Panc1 (cell line): ENCODE results near the gene CHURC1. TPM values are rescaled to one million over a fixed set of nuclear protein-coding genes. Genes with fewer than 3 reads are reported as not detected.

Experiments
- ATAC-seq: fragments of 200-7000 bp; cut with Tn5 transposase; 2 replicates; pipeline ENCODE4 v1.9.1; 2020; ENCODE audit warnings: mild to moderate bottlenecking, moderate library complexity
- BruUV-seq: library from RNA; stranded (reverse); fragments of 400-500 nt; replicated peaks from 2 replicates; lab custom pipeline; 2021; lab: Mats Ljungman, UMichigan
- CTCF ChIA-PET: fragments of 300-600 bp; sonication (Branson Sonifier 250); formaldehyde crosslinking; loops from one replicate; lab custom pipeline; 2022; ENCODE audit warnings: antibody characterized with exemption; lab: Charles Lee
- POLR2A ChIA-PET: fragments of 300-600 bp; sonication (Branson Sonifier 250); formaldehyde crosslinking; loops from one replicate; lab custom pipeline; 2022; ENCODE audit warnings: antibody characterized with exemption; lab: Charles Lee
- DNase-seq: peaks from one replicate; pipeline ENCODE4 v3.0.0-alpha.2; 2010; ENCODE audit warnings: low read depth, low spot score
- H3K27ac ChIP-seq: 2 replicates; pipeline ENCODE4 v1.5.1; 2011; ENCODE audit warnings: mild to moderate bottlenecking, low read length, inconsistent platforms
- H3K27me3 ChIP-seq: fragments of 200-500 bp; sonication (Bioruptor generic); 2 replicates; pipeline ENCODE4 v1.6.0; 2014; ENCODE audit warnings: low read length, inconsistent platforms; ENCODE audit not compliant: control insufficient read depth, insufficient read depth
- H3K36me3 ChIP-seq: fragments of 200-500 bp; sonication (Bioruptor generic); 2 replicates; pipeline ENCODE4 v1.5.1; 2014; ENCODE audit warnings: inconsistent platforms, mild to moderate bottlenecking, low read length, moderate library complexity; ENCODE audit not compliant: control insufficient read depth, insufficient read depth
- H3K4me1 ChIP-seq: 2 replicates; pipeline ENCODE4 v1.5.1; 2011; ENCODE audit warnings: inconsistent platforms, mild to moderate bottlenecking, low read length, moderate library complexity; ENCODE audit not compliant: control insufficient read depth, insufficient read depth
- H3K4me3 ChIP-seq, 2 experiments: 2 replicates each; pipeline ENCODE4 v1.5.1; 2011 to 2012; ENCODE audit warnings: low read depth in 2 of 2, low read length in 2 of 2, mild to moderate bottlenecking in 2 of 2, inconsistent platforms in 1 of 2, moderate library complexity in 1 of 2
- H3K9me3 ChIP-seq: fragments of 200-500 bp; sonication (Bioruptor generic); 2 replicates; pipeline ENCODE4 v1.5.1; 2014; ENCODE audit warnings: low read depth, mild to moderate bottlenecking, inconsistent platforms, low read length, moderate library complexity; ENCODE audit not compliant: control insufficient read depth, insufficient read depth
- POLR2AphosphoS5 ChIP-seq: IDR thresholded peaks from 2 replicates; pipeline ENCODE4 v1.6.1; 2012; ENCODE audit warnings: mild to moderate bottlenecking, low read depth, low read length, moderate library complexity
- SIN3A ChIP-seq: IDR thresholded peaks from 2 replicates; pipeline ENCODE4 v1.6.1; 2012; ENCODE audit warnings: low read depth, mild to moderate bottlenecking, low read length, moderate library complexity, borderline replicate concordance; ENCODE audit not compliant: insufficient read depth
- TCF7L2 ChIP-seq: IDR thresholded peaks from 2 replicates; pipeline ENCODE4 v1.6.1; 2011; ENCODE audit warnings: mild to moderate bottlenecking, low read depth, low read length, inconsistent platforms
- in situ Hi-C: cut with HindIII; loops from 2 replicates; pipeline ENCODE4 v1.10.0; 2016; ENCODE audit warnings: low sequenced_read_pairs, low pct_unique_long_range_greater_than_20kb
- intact Hi-C: fragments of 100-400 bp; cut with micrococcal nuclease; formaldehyde crosslinking; loops from one replicate; pipeline ENCODE4 v1.10.0; 2022; ENCODE audit not compliant: unreplicated experiment
- total RNA-seq: library from RNA; stranded (reverse); gene quantifications from one replicate; pipeline ENCODE4 v1.2.1, GENCODE V29; 2021; ENCODE audit not compliant: unreplicated experiment
- TF ChIP-seq, protein P1 (sequence below): fragments of 450-650 bp; IDR thresholded peaks from 2 replicates; pipeline ENCODE4 v1.5.1; 2017; ENCODE audit warnings: mild to moderate bottlenecking
- TF ChIP-seq, protein P2 (sequence below), 2 experiments: IDR thresholded peaks; 2 replicates each; pipeline ENCODE4 v1.6.1; 2011 to 2012; ENCODE audit warnings: low read depth in 2 of 2, control low read depth in 1 of 2, low read length in 1 of 2, mild to moderate bottlenecking in 1 of 2, moderate library complexity in 1 of 2; ENCODE audit not compliant: insufficient read depth in 1 of 2

The CHURC1 gene
- total RNA-seq, 1 experiment from 2014 or later, result 55.6 TPM

DNA sequence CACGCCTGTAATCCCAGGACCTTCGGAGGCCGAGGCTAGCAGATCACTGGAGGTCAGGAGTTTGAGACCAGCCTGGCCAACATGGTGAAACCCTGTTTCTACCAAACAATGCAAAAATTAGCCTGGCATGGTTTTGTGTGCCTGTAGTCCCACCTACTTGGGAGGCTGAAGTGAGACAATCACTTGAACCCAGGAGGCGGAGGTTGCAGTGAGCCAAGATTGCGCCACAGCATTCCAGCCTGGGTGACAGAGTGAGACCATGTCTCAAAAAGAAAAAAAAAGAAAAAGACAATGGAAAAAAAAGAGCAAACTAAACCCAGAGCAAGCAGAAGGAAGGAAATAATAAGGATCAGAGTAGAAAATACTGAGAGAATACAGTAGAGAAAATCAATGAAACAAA lies 5.4 kb downstream of the CHURC1 start:
- ATAC-seq (no peak), DNase-seq (no peak)
- TF ChIP-seq, protein P1, sequence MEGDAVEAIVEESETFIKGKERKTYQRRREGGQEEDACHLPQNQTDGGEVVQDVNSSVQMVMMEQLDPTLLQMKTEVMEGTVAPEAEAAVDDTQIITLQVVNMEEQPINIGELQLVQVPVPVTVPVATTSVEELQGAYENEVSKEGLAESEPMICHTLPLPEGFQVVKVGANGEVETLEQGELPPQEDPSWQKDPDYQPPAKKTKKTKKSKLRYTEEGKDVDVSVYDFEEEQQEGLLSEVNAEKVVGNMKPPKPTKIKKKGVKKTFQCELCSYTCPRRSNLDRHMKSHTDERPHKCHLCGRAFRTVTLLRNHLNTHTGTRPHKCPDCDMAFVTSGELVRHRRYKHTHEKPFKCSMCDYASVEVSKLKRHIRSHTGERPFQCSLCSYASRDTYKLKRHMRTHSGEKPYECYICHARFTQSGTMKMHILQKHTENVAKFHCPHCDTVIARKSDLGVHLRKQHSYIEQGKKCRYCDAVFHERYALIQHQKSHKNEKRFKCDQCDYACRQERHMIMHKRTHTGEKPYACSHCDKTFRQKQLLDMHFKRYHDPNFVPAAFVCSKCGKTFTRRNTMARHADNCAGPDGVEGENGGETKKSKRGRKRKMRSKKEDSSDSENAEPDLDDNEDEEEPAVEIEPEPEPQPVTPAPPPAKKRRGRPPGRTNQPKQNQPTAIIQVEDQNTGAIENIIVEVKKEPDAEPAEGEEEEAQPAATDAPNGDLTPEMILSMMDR, result no peak
- TF ChIP-seq TCF7L2 (no peak), SIN3A (no peak), POLR2AphosphoS5 (no peak)
- TF ChIP-seq, protein P2, sequence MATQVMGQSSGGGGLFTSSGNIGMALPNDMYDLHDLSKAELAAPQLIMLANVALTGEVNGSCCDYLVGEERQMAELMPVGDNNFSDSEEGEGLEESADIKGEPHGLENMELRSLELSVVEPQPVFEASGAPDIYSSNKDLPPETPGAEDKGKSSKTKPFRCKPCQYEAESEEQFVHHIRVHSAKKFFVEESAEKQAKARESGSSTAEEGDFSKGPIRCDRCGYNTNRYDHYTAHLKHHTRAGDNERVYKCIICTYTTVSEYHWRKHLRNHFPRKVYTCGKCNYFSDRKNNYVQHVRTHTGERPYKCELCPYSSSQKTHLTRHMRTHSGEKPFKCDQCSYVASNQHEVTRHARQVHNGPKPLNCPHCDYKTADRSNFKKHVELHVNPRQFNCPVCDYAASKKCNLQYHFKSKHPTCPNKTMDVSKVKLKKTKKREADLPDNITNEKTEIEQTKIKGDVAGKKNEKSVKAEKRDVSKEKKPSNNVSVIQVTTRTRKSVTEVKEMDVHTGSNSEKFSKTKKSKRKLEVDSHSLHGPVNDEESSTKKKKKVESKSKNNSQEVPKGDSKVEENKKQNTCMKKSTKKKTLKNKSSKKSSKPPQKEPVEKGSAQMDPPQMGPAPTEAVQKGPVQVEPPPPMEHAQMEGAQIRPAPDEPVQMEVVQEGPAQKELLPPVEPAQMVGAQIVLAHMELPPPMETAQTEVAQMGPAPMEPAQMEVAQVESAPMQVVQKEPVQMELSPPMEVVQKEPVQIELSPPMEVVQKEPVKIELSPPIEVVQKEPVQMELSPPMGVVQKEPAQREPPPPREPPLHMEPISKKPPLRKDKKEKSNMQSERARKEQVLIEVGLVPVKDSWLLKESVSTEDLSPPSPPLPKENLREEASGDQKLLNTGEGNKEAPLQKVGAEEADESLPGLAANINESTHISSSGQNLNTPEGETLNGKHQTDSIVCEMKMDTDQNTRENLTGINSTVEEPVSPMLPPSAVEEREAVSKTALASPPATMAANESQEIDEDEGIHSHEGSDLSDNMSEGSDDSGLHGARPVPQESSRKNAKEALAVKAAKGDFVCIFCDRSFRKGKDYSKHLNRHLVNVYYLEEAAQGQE (IDR thresholded peaks at IDR 0.05; ENCODE audit: insufficient read depth in 1 of 2, low read depth in 2 of 2, low read length in 1 of 2), result no peak
- intact Hi-C loops (no loop called here), in situ Hi-C loops (no loop called here)
- BruUV-seq, result no TSS peak
- CTCF ChIA-PET, result no interaction called here
- POLR2A ChIA-PET, result interaction anchor here (0.7 kb wide), 1 partner anchor 56 kb away, joined by 3 read pairs; no protein-coding TSS in a partner anchor
- H3K4me3 ChIP-seq, result no peak overlapping the region
- H3K36me3 ChIP-seq, result peaks cover 12% of the 10 kb centered on the region
- H3K27ac ChIP-seq, result no peak overlapping the region
- H3K4me1 ChIP-seq, result peaks cover 5% of the 10 kb centered on the region; the same call in 1 of the 2 replicates
- H3K27me3 ChIP-seq, result no peaks in the 10 kb centered on the region
- no peaks in the 10 kb centered on the region for H3K9me3 ChIP-seq

- CTCF ChIA-PET, result no interaction called here
- ATAC-seq (no peak), DNase-seq (no peak)
- TF ChIP-seq, protein P2 (IDR thresholded peaks at IDR 0.05; ENCODE audit: insufficient read depth in 1 of 2, low read depth in 2 of 2, low read length in 1 of 2), result no peak
- TF ChIP-seq TCF7L2 (no peak), POLR2AphosphoS5 (no peak), SIN3A (no peak)
- TF ChIP-seq, protein P1, result no peak
- no TSS peak for BruUV-seq
- H3K27me3 ChIP-seq, result no peaks in the 10 kb centered on the region
- in situ Hi-C loops, result no loop called here
- POLR2A ChIA-PET, result no interaction called here
- no peak overlapping the region for H3K4me3 ChIP-seq
- H3K36me3 ChIP-seq, result peaks cover 11% of the 10 kb centered on the region
- H3K4me1 ChIP-seq, result peaks cover under 1% of the 10 kb centered on the region; the same call in 1 of the 2 replicates
- no peak overlapping the region for H3K27ac ChIP-seq
- intact Hi-C loops, result no loop called here
- no peaks in the 10 kb centered on the region for H3K9me3 ChIP-seq
Measured at GRCh38 chr14:64920465-64920864, 6.2 kb downstream of the CHURC1 start.
